Gastrocnemius medialis (tissue), 4 donors: ENCODE measurements around the gene SMIM10L2A.

Experiments
- POLR2A ChIP-seq, 2 donors: fragments of 450-650 bp; IDR thresholded peaks; one replicate each; pipeline ENCODE4 v1.6.1; 2017; ENCODE audit warnings: antibody characterized with exemption in 2 of 2, mild to moderate bottlenecking in 2 of 2, moderate library complexity in 2 of 2
- TF ChIP-seq, protein P1 (sequence below), 5 experiments: fragments of 450-650 bp in 3 of 5; fragments of 200-600 bp in 2 of 5; sonication (generic) in 2 of 5; IDR thresholded peaks in 4 of 5; conservative IDR thresholded peaks in 1 of 5; 1 replicate in 4 of 5; 2 replicates in 1 of 5; pipeline ENCODE4 v1.5.1; 2016 to 2019; ENCODE audit warnings: antibody characterized with exemption in 5 of 5, mild to moderate bottlenecking in 3 of 5, moderate library complexity in 3 of 5

DNA sequence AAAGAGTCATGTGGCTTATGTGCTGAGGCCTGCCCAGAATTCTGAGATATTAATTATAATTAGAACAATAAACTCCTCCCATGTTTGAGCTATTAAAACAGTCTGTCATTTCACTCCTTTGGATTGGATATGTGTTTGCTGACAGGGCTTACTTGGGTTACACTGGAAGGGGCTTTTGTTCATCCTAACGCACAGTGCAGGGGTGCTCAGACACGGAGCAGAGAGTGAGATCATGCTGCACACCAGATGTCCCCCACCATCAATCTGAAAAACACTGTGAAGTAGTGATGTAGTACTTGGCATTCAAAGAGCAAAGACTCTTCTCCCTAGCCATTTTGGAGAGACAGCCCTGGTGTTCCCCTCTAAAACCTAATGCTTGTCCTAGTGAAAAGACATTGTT lies 24.1 kb upstream of the SMIM10L2A start:
- TF ChIP-seq, protein P1, sequence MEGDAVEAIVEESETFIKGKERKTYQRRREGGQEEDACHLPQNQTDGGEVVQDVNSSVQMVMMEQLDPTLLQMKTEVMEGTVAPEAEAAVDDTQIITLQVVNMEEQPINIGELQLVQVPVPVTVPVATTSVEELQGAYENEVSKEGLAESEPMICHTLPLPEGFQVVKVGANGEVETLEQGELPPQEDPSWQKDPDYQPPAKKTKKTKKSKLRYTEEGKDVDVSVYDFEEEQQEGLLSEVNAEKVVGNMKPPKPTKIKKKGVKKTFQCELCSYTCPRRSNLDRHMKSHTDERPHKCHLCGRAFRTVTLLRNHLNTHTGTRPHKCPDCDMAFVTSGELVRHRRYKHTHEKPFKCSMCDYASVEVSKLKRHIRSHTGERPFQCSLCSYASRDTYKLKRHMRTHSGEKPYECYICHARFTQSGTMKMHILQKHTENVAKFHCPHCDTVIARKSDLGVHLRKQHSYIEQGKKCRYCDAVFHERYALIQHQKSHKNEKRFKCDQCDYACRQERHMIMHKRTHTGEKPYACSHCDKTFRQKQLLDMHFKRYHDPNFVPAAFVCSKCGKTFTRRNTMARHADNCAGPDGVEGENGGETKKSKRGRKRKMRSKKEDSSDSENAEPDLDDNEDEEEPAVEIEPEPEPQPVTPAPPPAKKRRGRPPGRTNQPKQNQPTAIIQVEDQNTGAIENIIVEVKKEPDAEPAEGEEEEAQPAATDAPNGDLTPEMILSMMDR (IDR thresholded peaks at IDR 0.05 in 4 of 5, conservative IDR thresholded peaks at IDR 0.05 in 1 of 5) = no peak
- no peak for TF ChIP-seq POLR2A (IDR thresholded peaks at IDR 0.05)
